HEK293 (cell line): ENCODE data around the gene GRM4.

ENCODE experiments used
- CTCF ChIP-seq: fragments of 450-650 bp; formaldehyde crosslinking; IDR thresholded peaks from 2 replicates; pipeline ENCODE4 v1.5.1; 2016; ENCODE audit warnings: missing biosample characterization, missing genetic modification characterization
- EGR2 ChIP-seq: fragments of 450-650 bp; formaldehyde crosslinking; IDR thresholded peaks from 2 replicates; pipeline ENCODE4 v1.5.1; 2016; ENCODE audit warnings: low read depth, missing biosample characterization, missing genetic modification characterization
- KLF1 ChIP-seq: fragments of 450-650 bp; formaldehyde crosslinking; IDR thresholded peaks from 2 replicates; pipeline ENCODE4 v1.5.1; 2016; ENCODE audit warnings: missing biosample characterization, missing genetic modification characterization
- ZBTB17 ChIP-seq: fragments of 450-650 bp; formaldehyde crosslinking; IDR thresholded peaks from 2 replicates; pipeline ENCODE4 v1.5.1; 2016; ENCODE audit warnings: missing biosample characterization, missing genetic modification characterization
- ZEB2 ChIP-seq: fragments of 450-650 bp; formaldehyde crosslinking; IDR thresholded peaks from 2 replicates; pipeline ENCODE4 v1.5.1; 2016; ENCODE audit warnings: missing biosample characterization, missing genetic modification characterization
- ZNF10 ChIP-seq: fragments of 450-650 bp; formaldehyde crosslinking; IDR thresholded peaks from 2 replicates; pipeline ENCODE4 v1.5.1; 2017; ENCODE audit warnings: missing biosample characterization, missing genetic modification characterization
- ZNF133 ChIP-seq: fragments of 450-650 bp; formaldehyde crosslinking; IDR thresholded peaks from 2 replicates; pipeline ENCODE4 v1.5.1; 2016; ENCODE audit warnings: missing biosample characterization, missing genetic modification characterization
- ZNF146 ChIP-seq: fragments of 450-650 bp; formaldehyde crosslinking; IDR thresholded peaks from 2 replicates; pipeline ENCODE4 v1.5.1; 2016; ENCODE audit warnings: missing biosample characterization, missing genetic modification characterization
- ZNF311 ChIP-seq: fragments of 450-650 bp; formaldehyde crosslinking; IDR thresholded peaks from 2 replicates; pipeline ENCODE4 v1.5.1; 2017; ENCODE audit warnings: missing biosample characterization, missing genetic modification characterization, borderline replicate concordance
- ZNF324 ChIP-seq: fragments of 450-650 bp; formaldehyde crosslinking; IDR thresholded peaks from 2 replicates; pipeline ENCODE4 v1.5.1; 2016; ENCODE audit warnings: missing biosample characterization, missing genetic modification characterization
- ZNF76 ChIP-seq: fragments of 450-650 bp; formaldehyde crosslinking; IDR thresholded peaks from 2 replicates; pipeline ENCODE4; 2016; ENCODE audit warnings: low read depth, missing biosample characterization, missing genetic modification characterization, borderline replicate concordance

GRCh38 chr6:34080357-34080756, 65.5 kb downstream of the GRM4 start:
- no peak for TF ChIP-seq CTCF
- no peak for TF ChIP-seq ZNF146 (tag by site-specific recombination)
- TF ChIP-seq ZNF311: no peak
- TF ChIP-seq ZNF10 (tag by site-specific recombination): no peak
- no peak for TF ChIP-seq ZEB2
- no peak for TF ChIP-seq ZBTB17
- TF ChIP-seq ZNF133 (tag by site-specific recombination): no peak
- TF ChIP-seq KLF1 (tag by site-specific recombination): no peak
- no peak for TF ChIP-seq EGR2 (tag by site-specific recombination)
- TF ChIP-seq ZNF324: no peak
- TF ChIP-seq ZNF76: no peak
